Osteoblast (primary cell): Measurements from ENCODE around the gene MTHFD1L. TPM values are rescaled to one million over a fixed set of nuclear protein-coding genes. Genes with fewer than 3 reads are reported as not detected.
"Not testable (repeated sequence)": the region's sequence is repeated elsewhere in the genome, so short reads cannot be mapped to it uniquely, and the experiment has no call there.

Experiments
- DNase-seq: peaks from one replicate; pipeline ENCODE4 v3.0.0; 2011; ENCODE audit warnings: low spot score, mixed read lengths; ENCODE audit not compliant: insufficient read length; ENCODE audit errors: missing footprints
- H2AFZ ChIP-seq: 2 replicates; pipeline ENCODE4 v1.6.0; 2011; ENCODE audit warnings: mild to moderate bottlenecking, low read length
- H3K27ac ChIP-seq: 2 replicates; pipeline ENCODE4 v1.5.1; 2011; ENCODE audit warnings: mild to moderate bottlenecking, low read depth, low read length, moderate library complexity
- H3K27me3 ChIP-seq: 2 replicates; pipeline ENCODE4 v1.6.0; 2012; ENCODE audit warnings: mild to moderate bottlenecking, control low read depth, inconsistent platforms, low read length, moderate library complexity; ENCODE audit not compliant: insufficient read depth
- H3K36me3 ChIP-seq: 2 replicates; pipeline ENCODE4 v1.5.1; 2011; ENCODE audit warnings: mild to moderate bottlenecking, low read length, control low read depth, moderate library complexity; ENCODE audit not compliant: insufficient read depth
- H3K4me1 ChIP-seq: 2 replicates; pipeline ENCODE4 v1.5.1; 2011; ENCODE audit warnings: mild to moderate bottlenecking, low read length, control low read depth, moderate library complexity; ENCODE audit not compliant: insufficient read depth
- H3K4me2 ChIP-seq: 2 replicates; pipeline ENCODE4 v1.6.0; 2011; ENCODE audit warnings: mild to moderate bottlenecking, low read length; ENCODE audit not compliant: insufficient read depth
- H3K4me3 ChIP-seq: fragments of 200-600 bp; sonication (generic); 3 replicates; pipeline ENCODE4 v1.5.1; 2012; ENCODE audit warnings: mild to moderate bottlenecking, low read length, inconsistent platforms; ENCODE audit not compliant: insufficient read depth
- H3K79me2 ChIP-seq: 2 replicates; pipeline ENCODE4 v1.6.0; 2012; ENCODE audit warnings: mild to moderate bottlenecking, low read length, control low read depth, inconsistent platforms; ENCODE audit not compliant: insufficient read depth
- H3K9me3 ChIP-seq: 2 replicates; pipeline ENCODE4 v1.5.1; 2011; ENCODE audit warnings: low read depth, low read length, control low read depth
- H4K20me1 ChIP-seq: 2 replicates; pipeline ENCODE4 v1.6.0; 2012; ENCODE audit warnings: mild to moderate bottlenecking, low read length, control low read depth; ENCODE audit not compliant: insufficient read depth
- CTCF ChIP-seq: IDR thresholded peaks from 2 replicates; pipeline ENCODE4 v1.5.1; 2011; ENCODE audit warnings: mild to moderate bottlenecking, low read depth, low read length, moderate library complexity; ENCODE audit errors: extremely low read depth
- total RNA-seq: library from RNA; depleted of rRNA; stranded (reverse); fragments of >200 nt; gene quantifications from 2 replicates; pipeline ENCODE4 v1.2.3, GENCODE V29; 2012

MTHFD1L gene
- total RNA-seq, 1 donor: 56.8 TPM

GRCh38 chr6:151113641-151114040, 248.1 kb downstream of the MTHFD1L start:
- H4K20me1 ChIP-seq: no peaks in the 10 kb centered on the region
- no peak overlapping the region for H2AFZ ChIP-seq
- H3K27ac ChIP-seq: no peak overlapping the region
- no peaks in the 10 kb centered on the region for H3K36me3 ChIP-seq
- no peak overlapping the region for H3K4me3 ChIP-seq
- no peaks in the 10 kb centered on the region for H3K9me3 ChIP-seq
- no peak overlapping the region for H3K4me2 ChIP-seq
- no peaks in the 10 kb centered on the region for H3K27me3 ChIP-seq
- H3K79me2 ChIP-seq: no peaks in the 10 kb centered on the region
- no peak for TF ChIP-seq CTCF
- H3K4me1 ChIP-seq: no peaks in the 10 kb centered on the region
- no peak for DNase-seq

- H4K20me1 ChIP-seq: no peaks in the 10 kb centered on the region
- TF ChIP-seq CTCF: no peak
- H3K4me3 ChIP-seq: no peak overlapping the region
Measured at GRCh38 chr6:151118461-151119123, 253.1 kb downstream of the MTHFD1L start.

GRCh38 chr6:151119823-151120524, 254.5 kb downstream of the MTHFD1L start:
- no peak overlapping the region for H2AFZ ChIP-seq
- no peaks in the 10 kb centered on the region for H3K4me1 ChIP-seq
- no peaks in the 10 kb centered on the region for H3K79me2 ChIP-seq
- H3K4me2 ChIP-seq: no peak overlapping the region
- no peak for DNase-seq
- H3K27me3 ChIP-seq: no peaks in the 10 kb centered on the region
- TF ChIP-seq CTCF: no peak
- no peaks in the 10 kb centered on the region for H3K36me3 ChIP-seq
- no peaks in the 10 kb centered on the region for H4K20me1 ChIP-seq
- H3K4me3 ChIP-seq: no peak overlapping the region
- H3K27ac ChIP-seq: no peak overlapping the region
- H3K9me3 ChIP-seq: no peaks in the 10 kb centered on the region

More at GRCh38 chr6:151118461-151119123, 253.1 kb downstream of the MTHFD1L start:
- Histone ChIP-seq H3K4me1 (no peaks in the 10 kb centered on the region), H2AFZ (peak overlapping the region; percentile 54), H3K9me3 (no peaks in the 10 kb centered on the region), H3K36me3 (no peaks in the 10 kb centered on the region), H3K27me3 (no peaks in the 10 kb centered on the region), H3K4me2 (no peak overlapping the region), H3K27ac (no peak overlapping the region), H3K79me2 (no peaks in the 10 kb centered on the region)
- peak; percentile 56 for DNase-seq

GRCh38 chr6:151121900-151122299, 256.4 kb downstream of the MTHFD1L start:
- H3K27me3 ChIP-seq: no peaks in the 10 kb centered on the region
- no peaks in the 10 kb centered on the region for H3K79me2 ChIP-seq
- no peaks in the 10 kb centered on the region for H4K20me1 ChIP-seq
- H3K36me3 ChIP-seq: no peaks in the 10 kb centered on the region
- no peak overlapping the region for H2AFZ ChIP-seq
- no peak for TF ChIP-seq CTCF
- H3K4me2 ChIP-seq: no peak overlapping the region
- no peak for DNase-seq
- no peaks in the 10 kb centered on the region for H3K9me3 ChIP-seq
- H3K27ac ChIP-seq: no peak overlapping the region
- H3K4me3 ChIP-seq: no peak overlapping the region
- no peaks in the 10 kb centered on the region for H3K4me1 ChIP-seq

GRCh38 chr6:151123641-151124040, 258.1 kb downstream of the MTHFD1L start:
- H3K27ac ChIP-seq, H3K9me3 ChIP-seq, H3K36me3 ChIP-seq, H4K20me1 ChIP-seq, H3K27me3 ChIP-seq, H3K4me2 ChIP-seq, H3K79me2 ChIP-seq, H3K4me1 ChIP-seq, H2AFZ ChIP-seq, H3K4me3 ChIP-seq, DNase-seq: not testable (repeated sequence)

- H3K79me2 ChIP-seq, H3K27me3 ChIP-seq, DNase-seq, H3K27ac ChIP-seq, H3K4me3 ChIP-seq, H4K20me1 ChIP-seq, H3K4me2 ChIP-seq, H3K4me1 ChIP-seq, H3K9me3 ChIP-seq, H3K36me3 ChIP-seq, H2AFZ ChIP-seq: not testable (repeated sequence)
Measured at GRCh38 chr6:151125242-151125641, 259.7 kb downstream of the MTHFD1L start.
